Measurements from ENCODE around the gene EPHA1. TPM values are rescaled to one million over a fixed set of nuclear protein-coding genes. Genes with fewer than 3 reads are reported as not detected.

EPHA1 gene
- total RNA-seq = 1 to 10 TPM in 1 of 2 experiments, under 1 TPM in 1; 0.47 to 1.6 TPM

- Mint-ChIP-seq H3K9me3 (ENCODE audit: low read depth) (no peaks in the 10 kb centered on the region), H3K4me1 (peaks cover 31% of the 10 kb centered on the region), H3K27ac (peak within 1 kb of the TSS; percentile 34), H3K27me3 (peaks cover 6% of the 10 kb centered on the region), H3K36me3 (no peaks in the 10 kb centered on the region), H3K4me3 (peak within 1 kb of the TSS; percentile 65)
- CTCF ChIA-PET = interaction anchor here (0.8 to 6.3 kb wide), 13 partner anchors 8 to 194 kb away, joined by 3 to 46 read pairs (median 3); partner anchors contain the start of gene ZYX
- peak; percentile 64 for ATAC-seq
- DNase-seq = no peak
Measured at GRCh38 chr7:143408686-143409561, at the start of gene EPHA1. Gene EPHA1 (minus strand): TSS chr7:143408856. CDS start chr7:143408805, 51 bp downstream.

- Mint-ChIP-seq H3K27ac (no peak overlapping the region), H3K36me3 (no peaks in the 10 kb centered on the region), H3K4me1 (no peaks in the 10 kb centered on the region), H3K9me3 (ENCODE audit: low read depth) (no peaks in the 10 kb centered on the region), H3K4me3 (no peak overlapping the region), H3K27me3 (no peaks in the 10 kb centered on the region)
- no peak for ATAC-seq
- no peak for DNase-seq
- CTCF ChIA-PET = no interaction called here
Measured at GRCh38 chr7:143458263-143458662, 49.6 kb upstream of the EPHA1 start.

- CTCF ChIA-PET = interaction anchor here (0.6 kb wide), 1 partner anchor 120 kb away, joined by 6 read pairs; no protein-coding TSS in a partner anchor
- no peaks in the 10 kb centered on the region for H3K36me3 Mint-ChIP-seq
- ATAC-seq = no peak
- DNase-seq = no peak
- H3K27ac Mint-ChIP-seq = no peak overlapping the region
- H3K9me3 Mint-ChIP-seq (ENCODE audit: low read depth) = no peaks in the 10 kb centered on the region
- no peaks in the 10 kb centered on the region for H3K4me1 Mint-ChIP-seq
- H3K4me3 Mint-ChIP-seq = no peak overlapping the region
- no peaks in the 10 kb centered on the region for H3K27me3 Mint-ChIP-seq
Measured at GRCh38 chr7:143456992-143457793, 48.5 kb upstream of the EPHA1 start.

- DNase-seq = no peak
- CTCF ChIA-PET = no interaction called here
- Mint-ChIP-seq H3K27me3 (peaks cover 2% of the 10 kb centered on the region), H3K4me3 (no peak overlapping the region), H3K27ac (no peak overlapping the region), H3K36me3 (no peaks in the 10 kb centered on the region), H3K4me1 (no peaks in the 10 kb centered on the region), H3K9me3 (ENCODE audit: low read depth) (no peaks in the 10 kb centered on the region)
- no peak for ATAC-seq
Measured at GRCh38 chr7:143455942-143456341, 47.3 kb upstream of the EPHA1 start.

- DNase-seq = no peak
- no peak for ATAC-seq
- Mint-ChIP-seq H3K27me3 (peaks cover 2% of the 10 kb centered on the region), H3K36me3 (no peaks in the 10 kb centered on the region), H3K4me1 (no peaks in the 10 kb centered on the region), H3K4me3 (no peak overlapping the region), H3K27ac (no peak overlapping the region), H3K9me3 (ENCODE audit: low read depth) (no peaks in the 10 kb centered on the region)
- CTCF ChIA-PET = no interaction called here
Measured at GRCh38 chr7:143455491-143455890, 46.8 kb upstream of the EPHA1 start.

- no peak for ATAC-seq
- H3K27me3 Mint-ChIP-seq = peaks cover 2% of the 10 kb centered on the region
- CTCF ChIA-PET = no interaction called here
- H3K4me3 Mint-ChIP-seq = no peak overlapping the region
- DNase-seq = no peak
- no peak overlapping the region for H3K27ac Mint-ChIP-seq
- no peaks in the 10 kb centered on the region for H3K9me3 Mint-ChIP-seq (ENCODE audit: low read depth)
- no peaks in the 10 kb centered on the region for H3K4me1 Mint-ChIP-seq
- H3K36me3 Mint-ChIP-seq = no peaks in the 10 kb centered on the region
Measured at GRCh38 chr7:143454091-143454680, 45.5 kb upstream of the EPHA1 start.

- CTCF ChIA-PET = no interaction called here
- Mint-ChIP-seq H3K4me3 (no peak overlapping the region), H3K9me3 (ENCODE audit: low read depth) (no peaks in the 10 kb centered on the region), H3K27ac (no peak overlapping the region), H3K36me3 (no peaks in the 10 kb centered on the region), H3K27me3 (peaks cover 2% of the 10 kb centered on the region), H3K4me1 (no peaks in the 10 kb centered on the region)
- DNase-seq (no peak), ATAC-seq (no peak)
Measured at GRCh38 chr7:143452495-143452894, 43.8 kb upstream of the EPHA1 start.

- CTCF ChIA-PET = no interaction called here
Measured at GRCh38 chr7:143451746-143452145, 43.1 kb upstream of the EPHA1 start.

GRCh38 chr7:143451122-143451521 is 42.5 kb upstream of the EPHA1 start:
- no peak for ATAC-seq
- no peaks in the 10 kb centered on the region for H3K36me3 Mint-ChIP-seq
- no peak for DNase-seq
- CTCF ChIA-PET = no interaction called here
- H3K9me3 Mint-ChIP-seq (ENCODE audit: low read depth) = no peaks in the 10 kb centered on the region
- peaks cover 2% of the 10 kb centered on the region for H3K27me3 Mint-ChIP-seq
- no peak overlapping the region for H3K4me3 Mint-ChIP-seq
- no peaks in the 10 kb centered on the region for H3K4me1 Mint-ChIP-seq
- no peak overlapping the region for H3K27ac Mint-ChIP-seq

More at GRCh38 chr7:143451746-143452145, 43.1 kb upstream of the EPHA1 start:
- Mint-ChIP-seq H3K9me3 (ENCODE audit: low read depth) (no peaks in the 10 kb centered on the region), H3K4me1 (no peaks in the 10 kb centered on the region), H3K27ac (no peak overlapping the region), H3K4me3 (no peak overlapping the region), H3K36me3 (no peaks in the 10 kb centered on the region), H3K27me3 (peaks cover 2% of the 10 kb centered on the region)
- ATAC-seq = no peak
- no peak for DNase-seq

- Mint-ChIP-seq H3K4me3 (no peak overlapping the region), H3K4me1 (no peaks in the 10 kb centered on the region), H3K27me3 (peaks cover 2% of the 10 kb centered on the region), H3K27ac (no peak overlapping the region), H3K9me3 (ENCODE audit: low read depth) (no peaks in the 10 kb centered on the region), H3K36me3 (no peaks in the 10 kb centered on the region)
- ATAC-seq (no peak), DNase-seq (no peak)
- CTCF ChIA-PET = no interaction called here
Measured at GRCh38 chr7:143449793-143450192, 41.1 kb upstream of the EPHA1 start.

- peaks cover 2% of the 10 kb centered on the region for H3K27me3 Mint-ChIP-seq
- ATAC-seq (no peak), DNase-seq (no peak)
- no peak overlapping the region for H3K4me3 Mint-ChIP-seq
- no peaks in the 10 kb centered on the region for H3K36me3 Mint-ChIP-seq
- H3K27ac Mint-ChIP-seq = no peak overlapping the region
- CTCF ChIA-PET = no interaction called here
- H3K4me1 Mint-ChIP-seq = no peaks in the 10 kb centered on the region
- H3K9me3 Mint-ChIP-seq (ENCODE audit: low read depth) = no peaks in the 10 kb centered on the region
Measured at GRCh38 chr7:143448429-143448828, 39.8 kb upstream of the EPHA1 start.

- no peak overlapping the region for H3K4me3 Mint-ChIP-seq
- ATAC-seq = no peak
- H3K27me3 Mint-ChIP-seq = peaks cover 2% of the 10 kb centered on the region
- CTCF ChIA-PET = interaction anchor here (1.1 kb wide), 1 partner anchor 30 kb away, joined by 3 read pairs; no protein-coding TSS in a partner anchor
- no peaks in the 10 kb centered on the region for H3K4me1 Mint-ChIP-seq
- no peaks in the 10 kb centered on the region for H3K9me3 Mint-ChIP-seq (ENCODE audit: low read depth)
- no peak overlapping the region for H3K27ac Mint-ChIP-seq
- H3K36me3 Mint-ChIP-seq = no peaks in the 10 kb centered on the region
- DNase-seq = no peak
Measured at GRCh38 chr7:143447466-143447865, 38.8 kb upstream of the EPHA1 start.

- H3K27ac Mint-ChIP-seq = no peak overlapping the region
- H3K36me3 Mint-ChIP-seq = no peaks in the 10 kb centered on the region
- H3K4me3 Mint-ChIP-seq = no peak overlapping the region
- H3K27me3 Mint-ChIP-seq = no peaks in the 10 kb centered on the region
- CTCF ChIA-PET = interaction anchor here (1.0 kb wide), 1 partner anchor 29 kb away, joined by 3 read pairs; no protein-coding TSS in a partner anchor
- DNase-seq (no peak), ATAC-seq (no peak)
- H3K4me1 Mint-ChIP-seq = no peaks in the 10 kb centered on the region
- no peaks in the 10 kb centered on the region for H3K9me3 Mint-ChIP-seq (ENCODE audit: low read depth)
Measured at GRCh38 chr7:143444785-143445184, 36.1 kb upstream of the EPHA1 start.
